HEK293 (cell line): ENCODE data around the gene CAMKMT.

Source experiments
- CTCF ChIA-PET: fragments of 350-600 bp; formaldehyde crosslinking; extraction: SDS; loops from one replicate; lab custom pipeline; 2021; ENCODE audit warnings: antibody characterized with exemption; lab: Yijun Ruan, JAX
- POLR2A ChIA-PET: fragments of 300-600 bp; formaldehyde crosslinking; extraction: SDS; loops from one replicate; lab custom pipeline; 2020; ENCODE audit warnings: antibody characterized with exemption, inconsistent platforms; lab: Yijun Ruan, JAX
- H3K27ac ChIP-seq: fragments of 200-500 bp; sonication (Bioruptor generic); 2 replicates; pipeline ENCODE4 v1.5.1; 2014; ENCODE audit warnings: low read depth, low read length, control low read depth, inconsistent platforms; ENCODE audit errors: extremely low read depth
- H3K36me3 ChIP-seq, 2 experiments: fragments of 200-500 bp in 1 of 2; sonication (Bioruptor generic) in 1 of 2; 1 replicate in 1 of 2; 2 replicates in 1 of 2; pipeline ENCODE4 v1.5.1; 2014 to 2017; ENCODE audit warnings: inconsistent platforms in 2 of 2, low read length in 2 of 2; ENCODE audit not compliant: control insufficient read depth in 2 of 2, insufficient read depth in 1 of 2
- H3K4me1 ChIP-seq: fragments of 200-500 bp; sonication (Bioruptor generic); 2 replicates; pipeline ENCODE4 v1.5.1; 2014; ENCODE audit warnings: mild to moderate bottlenecking, low read length, inconsistent platforms; ENCODE audit not compliant: control insufficient read depth, insufficient read depth
- H3K4me3 ChIP-seq: 2 replicates; pipeline ENCODE4 v1.5.1; 2011; ENCODE audit warnings: low read depth, mild to moderate bottlenecking, control low read depth, low read length, moderate library complexity
- H3K9me3 ChIP-seq: fragments of 200-500 bp; sonication (Bioruptor generic); 2 replicates; pipeline ENCODE4 v1.5.1; 2014; ENCODE audit warnings: low read depth, low read length, inconsistent platforms; ENCODE audit not compliant: control insufficient read depth, insufficient read depth
- EGR2 ChIP-seq: fragments of 450-650 bp; formaldehyde crosslinking; IDR thresholded peaks from 2 replicates; pipeline ENCODE4 v1.5.1; 2016; ENCODE audit warnings: low read depth, missing biosample characterization, missing genetic modification characterization
- GLI4 ChIP-seq: fragments of 450-650 bp; formaldehyde crosslinking; IDR thresholded peaks from 2 replicates; pipeline ENCODE4 v1.5.1; 2016; ENCODE audit warnings: missing biosample characterization, missing genetic modification characterization
- HIC1 ChIP-seq: fragments of 450-650 bp; formaldehyde crosslinking; IDR thresholded peaks from 2 replicates; pipeline ENCODE4 v1.5.1; 2016; ENCODE audit warnings: missing biosample characterization, missing genetic modification characterization
- PRDM2 ChIP-seq: fragments of 450-650 bp; formaldehyde crosslinking; IDR thresholded peaks from 2 replicates; pipeline ENCODE4 v1.5.1; 2016; ENCODE audit warnings: missing biosample characterization, missing genetic modification characterization, borderline replicate concordance
- YY1 ChIP-seq: fragments of 450-650 bp; formaldehyde crosslinking; IDR thresholded peaks from 2 replicates; pipeline ENCODE4 v1.5.1; 2018; ENCODE audit warnings: missing biosample characterization, missing genetic modification characterization
- ZBTB1 ChIP-seq: fragments of 450-650 bp; formaldehyde crosslinking; IDR thresholded peaks from 2 replicates; pipeline ENCODE4 v1.5.1; 2016; ENCODE audit warnings: missing biosample characterization, missing genetic modification characterization
- ZBTB20 ChIP-seq: fragments of 450-650 bp; formaldehyde crosslinking; IDR thresholded peaks from 2 replicates; pipeline ENCODE4 v1.5.1; 2016; ENCODE audit warnings: missing biosample characterization, missing genetic modification characterization
- ZBTB8A ChIP-seq: fragments of 450-650 bp; formaldehyde crosslinking; IDR thresholded peaks from 2 replicates; pipeline ENCODE4 v1.5.1; 2016; ENCODE audit warnings: missing biosample characterization, missing genetic modification characterization
- ZNF202 ChIP-seq: fragments of 450-650 bp; formaldehyde crosslinking; IDR thresholded peaks from 2 replicates; pipeline ENCODE4 v1.5.1; 2016; ENCODE audit warnings: missing biosample characterization, missing genetic modification characterization, borderline replicate concordance
- ZNF280C ChIP-seq: fragments of 450-650 bp; formaldehyde crosslinking; IDR thresholded peaks from 2 replicates; pipeline ENCODE4 v1.5.1; 2016; ENCODE audit warnings: missing biosample characterization, missing genetic modification characterization
- ZNF350 ChIP-seq: fragments of 450-650 bp; formaldehyde crosslinking; IDR thresholded peaks from 2 replicates; pipeline ENCODE4 v1.5.0; 2017; ENCODE audit warnings: missing biosample characterization, mild to moderate bottlenecking, missing genetic modification characterization
- ZNF510 ChIP-seq: fragments of 450-650 bp; formaldehyde crosslinking; IDR thresholded peaks from 2 replicates; pipeline ENCODE4 v1.5.1; 2018; ENCODE audit warnings: mild to moderate bottlenecking, missing genetic modification characterization, missing biosample characterization; ENCODE audit not compliant: insufficient replicate concordance
- ZNF596 ChIP-seq: fragments of 450-650 bp; IDR thresholded peaks from 2 replicates; pipeline ENCODE4 v1.5.0; 2018; ENCODE audit warnings: missing biosample characterization, mild to moderate bottlenecking, missing genetic modification characterization, moderate library complexity
- ZNF639 ChIP-seq: fragments of 450-650 bp; formaldehyde crosslinking; IDR thresholded peaks from 2 replicates; pipeline ENCODE4 v1.5.1; 2016; ENCODE audit warnings: missing biosample characterization, missing genetic modification characterization
- ZNF768 ChIP-seq: fragments of 450-650 bp; formaldehyde crosslinking; IDR thresholded peaks from 2 replicates; pipeline ENCODE4 v1.5.1; 2018; ENCODE audit warnings: missing biosample characterization, mild to moderate bottlenecking, missing genetic modification characterization

Gene CAMKMT

GRCh38 chr2:44320832-44321231, 40.9 kb upstream of the CAMKMT start:
- ChIA-PET POLR2A (no interaction called here), CTCF (interaction anchor here (1.1 kb wide), 3 partner anchors 25 to 443 kb away, joined by 3 to 7 read pairs (median 3); no protein-coding TSS in a partner anchor)
- TF ChIP-seq ZNF280C (tag by site-specific recombination), result no peak
- TF ChIP-seq ZBTB20, result no peak
- TF ChIP-seq ZNF639 (tag by site-specific recombination), result no peak
- no peak for TF ChIP-seq EGR2 (tag by site-specific recombination)
- no peak for TF ChIP-seq ZBTB8A (tag by site-specific recombination)
- no peak for TF ChIP-seq ZNF596 (tag by site-specific recombination)
- no peak for TF ChIP-seq ZBTB1
- TF ChIP-seq PRDM2 (tag by site-specific recombination), result no peak
- TF ChIP-seq ZNF350 (tag by site-specific recombination), result no peak
- no peak for TF ChIP-seq ZNF202 (tag by site-specific recombination)
- no peak for TF ChIP-seq ZNF768 (tag by site-specific recombination)
- no peak for TF ChIP-seq HIC1 (tag by site-specific recombination)
- no peak for TF ChIP-seq YY1 (tag by site-specific recombination)
- TF ChIP-seq ZNF510, result no peak
- TF ChIP-seq GLI4, result no peak

More at GRCh38 chr2:44320832-44321231, 40.9 kb upstream of the CAMKMT start:
- Histone ChIP-seq H3K4me3 (no peak overlapping the region), H3K36me3 (peaks cover 43 to 64% of the 10 kb centered on the region in 2 experiments), H3K9me3 (no peaks in the 10 kb centered on the region), H3K4me1 (no peaks in the 10 kb centered on the region), H3K27ac (no peak overlapping the region)
